OCI-LY3 (cell line): ENCODE measurements around the gene SLC39A13.

ENCODE experiments used
- H2AFZ ChIP-seq: fragments of 200-600, 300-600 bp; shearing (Covaris generic); 2 replicates; pipeline ENCODE4 v1.6.0; 2014; ENCODE audit warnings: antibody characterized with exemption, low read depth, low read length
- H3K27ac ChIP-seq: fragments of 200-600, 300-600 bp; sonication (generic); 2 replicates; pipeline ENCODE4 v1.5.1; 2014; ENCODE audit warnings: mild to moderate bottlenecking, low read length, moderate library complexity, mixed read lengths
- H3K27me3 ChIP-seq: fragments of 200-600, 300-600 bp; sonication (generic); 2 replicates; pipeline ENCODE4 v1.6.1; 2014; ENCODE audit warnings: low read depth, low read length, mixed read lengths
- H3K36me3 ChIP-seq: fragments of 200-600, 300-600 bp; sonication (generic); replicated peaks from 2 replicates; pipeline ENCODE3; 2014; ENCODE audit warnings: low read depth, low read length, mixed read lengths
- H3K4me1 ChIP-seq: fragments of 300-600, 200-600 bp; sonication (generic); 2 replicates; pipeline ENCODE4 v1.6.1; 2014; ENCODE audit warnings: low read length, mixed read lengths
- H3K4me2 ChIP-seq: fragments of 200-600, 300-600 bp; sonication (generic); 2 replicates; pipeline ENCODE4 v1.6.1; 2014; ENCODE audit warnings: low read length, mixed read lengths
- H3K4me3 ChIP-seq: fragments of 300-600, 200-600 bp; sonication (generic); 2 replicates; pipeline ENCODE4 v1.5.1; 2014; ENCODE audit warnings: antibody characterized with exemption, mild to moderate bottlenecking, low read length, moderate library complexity
- H3K79me2 ChIP-seq: fragments of 300-600, 200-600 bp; shearing (Covaris generic); 2 replicates; pipeline ENCODE4 v1.6.1; 2014; ENCODE audit warnings: mild to moderate bottlenecking, low read length, mixed read lengths
- H3K9ac ChIP-seq: fragments of 300-600, 200-600 bp; shearing (Covaris generic); 2 replicates; pipeline ENCODE4 v1.6.0; 2014; ENCODE audit warnings: mild to moderate bottlenecking, low read length, moderate library complexity
- H3K9me3 ChIP-seq: fragments of 200-600, 300-600 bp; shearing (Covaris generic); 2 replicates; pipeline ENCODE4 v1.6.1; 2014; ENCODE audit warnings: low read length, mixed read lengths; ENCODE audit not compliant: insufficient read depth
- H4K20me1 ChIP-seq: fragments of 200-600, 300-600 bp; sonication (generic); 2 replicates; pipeline ENCODE4 v1.6.1; 2016; ENCODE audit warnings: low read length, mixed read lengths; ENCODE audit not compliant: insufficient read depth
- CTCF ChIP-seq: fragments of 200-600, 300-600 bp; sonication (generic); IDR thresholded peaks from 2 replicates; pipeline ENCODE4 v1.5.1; 2014; ENCODE audit warnings: antibody characterized with exemption, low read length, low read depth
- EZH2phosphoT487 ChIP-seq: fragments of 200-600 bp; shearing (Covaris generic); IDR thresholded peaks from 2 replicates; pipeline ENCODE4 v1.6.1; 2018; ENCODE audit warnings: antibody characterized with exemption, mixed run types, low read depth

The SLC39A13 gene

DNA sequence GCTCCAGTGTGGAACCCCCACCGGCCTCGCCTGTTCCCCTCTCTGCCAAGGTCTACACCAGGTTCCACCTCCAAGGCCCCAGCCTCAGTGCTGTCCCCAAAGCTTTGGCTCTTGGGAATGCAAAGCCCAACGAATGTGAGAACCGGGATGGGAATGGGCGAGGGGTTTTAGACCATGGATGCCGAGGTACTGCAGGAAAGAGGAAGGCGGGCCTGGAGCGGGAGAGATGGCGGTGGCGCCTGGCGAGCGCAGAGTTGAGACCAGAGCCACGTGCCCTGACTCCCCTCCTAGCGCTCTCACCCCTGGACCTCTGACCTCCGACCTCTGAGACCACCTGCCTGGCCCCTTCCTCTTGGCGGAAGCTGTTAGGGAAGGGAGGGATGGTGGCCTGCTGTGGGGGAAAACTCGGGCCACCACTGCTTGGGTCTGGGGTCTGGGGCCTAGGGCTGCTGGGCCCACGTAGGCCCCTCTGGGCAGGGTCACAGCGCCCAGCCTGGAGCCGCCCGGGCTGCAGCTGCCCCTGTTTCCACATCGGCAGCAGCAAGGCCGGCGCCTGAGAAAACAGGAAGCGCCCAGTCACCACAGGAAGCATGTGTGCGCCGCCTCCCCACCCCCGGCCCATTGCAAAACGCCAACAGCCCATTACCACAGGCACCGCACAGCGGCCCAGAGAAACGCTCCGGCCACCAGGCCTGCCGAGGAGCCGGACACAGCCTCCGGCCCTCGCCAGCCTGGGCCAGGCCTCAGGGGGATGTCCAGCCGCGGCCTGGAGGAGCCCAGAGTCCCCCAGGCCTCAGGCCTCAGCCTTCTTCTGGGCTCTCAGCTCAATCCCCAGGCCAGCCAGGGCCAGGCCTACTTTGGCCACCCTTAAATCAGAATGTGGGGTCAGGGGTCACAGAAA, 13.8 kb upstream of the SLC39A13 start:
- H2AFZ ChIP-seq, result peak overlapping the region; percentile 97
- H3K9ac ChIP-seq, result peak overlapping the region; percentile 66
- H3K4me2 ChIP-seq, result peak overlapping the region; percentile 69
- peaks cover 46% of the 10 kb centered on the region for H3K4me1 ChIP-seq
- no peaks in the 10 kb centered on the region for H3K79me2 ChIP-seq
- H3K9me3 ChIP-seq, result no peaks in the 10 kb centered on the region
- peak overlapping the region; percentile 60 for H3K4me3 ChIP-seq
- no peaks in the 10 kb centered on the region for H4K20me1 ChIP-seq
- no peaks in the 10 kb centered on the region for H3K27me3 ChIP-seq
- no peaks in the 10 kb centered on the region for H3K36me3 ChIP-seq
- H3K27ac ChIP-seq, result peak overlapping the region; percentile 77
- TF ChIP-seq EZH2phosphoT487 (no peak), CTCF (no peak)

DNA sequence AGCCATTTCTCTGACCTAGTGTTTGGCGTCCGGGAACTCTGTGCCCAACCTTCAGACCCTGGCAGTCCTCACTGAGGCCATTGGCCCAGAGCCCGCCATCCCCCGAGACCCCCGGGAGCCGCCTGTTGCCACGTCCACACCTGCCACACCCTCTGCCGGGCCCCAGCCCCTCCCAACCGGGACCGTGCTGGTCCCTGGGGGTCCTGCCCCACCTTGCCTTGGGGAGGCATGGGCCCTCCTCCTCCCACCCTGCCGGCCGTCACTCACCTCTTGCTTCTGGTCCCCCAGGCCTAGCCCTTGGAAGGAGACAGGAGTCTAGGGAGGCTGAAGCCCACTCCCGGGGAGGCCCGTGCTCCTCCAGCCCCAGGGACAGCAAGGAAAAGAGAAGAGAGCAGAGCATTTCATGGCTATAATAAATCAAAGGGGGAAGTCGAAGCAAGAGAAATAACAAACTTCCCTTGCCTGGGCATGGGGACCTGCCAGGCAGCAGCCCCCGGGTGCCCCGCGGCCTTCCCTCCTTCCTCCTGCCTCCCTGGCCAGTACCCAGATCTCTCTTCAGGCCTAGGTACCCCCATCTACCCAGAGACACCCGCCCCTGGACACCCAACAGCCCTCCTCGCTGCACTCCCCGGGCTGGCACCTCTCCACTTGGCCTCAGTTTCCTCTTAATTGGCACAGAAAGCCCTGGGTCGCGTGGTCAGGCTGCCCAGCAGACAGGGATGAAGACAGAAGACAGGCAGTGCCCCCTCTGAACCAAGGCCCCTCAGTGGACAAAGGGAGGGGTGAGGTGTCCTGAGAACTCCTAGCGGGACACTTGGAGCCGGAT, 13.0 kb upstream of the SLC39A13 start:
- Histone ChIP-seq H2AFZ (peak overlapping the region; percentile 97), H4K20me1 (no peaks in the 10 kb centered on the region), H3K4me1 (peaks cover 49% of the 10 kb centered on the region), H3K36me3 (no peaks in the 10 kb centered on the region), H3K9me3 (no peaks in the 10 kb centered on the region; the same call in 1 of the 2 replicates), H3K9ac (peak overlapping the region; percentile 66), H3K27me3 (no peaks in the 10 kb centered on the region), H3K27ac (peak overlapping the region; percentile 77), H3K4me3 (peak overlapping the region; percentile 60), H3K79me2 (no peaks in the 10 kb centered on the region), H3K4me2 (peak overlapping the region; percentile 69)
- TF ChIP-seq EZH2phosphoT487, result no peak
- TF ChIP-seq CTCF, result no peak

DNA sequence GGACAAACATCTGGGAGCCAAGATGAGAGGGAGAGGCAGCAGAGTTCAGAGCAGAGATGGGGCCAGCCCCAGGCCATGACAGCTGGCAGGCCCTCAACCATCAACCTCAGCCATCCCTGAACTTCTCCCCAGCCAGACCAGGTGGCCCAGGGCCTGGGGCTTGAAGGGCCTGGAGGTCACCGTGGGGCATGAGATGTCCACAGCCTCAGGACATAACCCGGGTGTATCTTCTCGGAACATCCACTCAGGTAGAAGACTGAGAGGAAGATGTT, 12.4 kb upstream of the SLC39A13 start:
- peaks cover 49% of the 10 kb centered on the region for H3K4me1 ChIP-seq
- H3K27ac ChIP-seq, result no peak overlapping the region

More for the DNA sequence above, 12.4 kb upstream of the SLC39A13 start:
- Histone ChIP-seq H3K9me3 (no peaks in the 10 kb centered on the region; the same call in 1 of the 2 replicates), H3K27me3 (no peaks in the 10 kb centered on the region), H3K4me2 (no peak overlapping the region), H3K4me3 (no peak overlapping the region), H3K9ac (no peak overlapping the region), H4K20me1 (no peaks in the 10 kb centered on the region), H3K79me2 (no peaks in the 10 kb centered on the region), H3K36me3 (no peaks in the 10 kb centered on the region), H2AFZ (peak overlapping the region; percentile 6; the same call in 1 of the 2 replicates)
- TF ChIP-seq CTCF (no peak), EZH2phosphoT487 (no peak)
